ENCODE data around the gene SMIM45.

Gene SMIM45

GRCh38 chr22:41966607-41967240 is 14.8 kb downstream of the SMIM45 start:
- peak; percentile 47 for TF ChIP-seq CTCF (IDR thresholded peaks at IDR 0.05; ENCODE audit: insufficient read depth, low read depth, low read length, missing control alignments)
- no peak overlapping the region for H3K4me3 ChIP-seq (ENCODE audit: low read length)
- DNase-seq (ENCODE audit: low read depth) = peak; percentile 86

- peak; percentile 65 for DNase-seq (ENCODE audit: low read depth)
These were observed 16.7 kb downstream of the SMIM45 start for GRCh38 chr22:41968601-41969000.

GRCh38 chr22:41969110-41969646 is 17.2 kb downstream of the SMIM45 start, which contains the start of gene SEPTIN3:
SEPTIN3 (plus strand) TSS chr22:41969443; CDS start chr22:41971493, 2,050 bp downstream.
- DNase-seq (ENCODE audit: low read depth) = no peak
- TF ChIP-seq CTCF (IDR thresholded peaks at IDR 0.05; ENCODE audit: insufficient read depth, low read depth, low read length, missing control alignments) = no peak
- H3K4me3 ChIP-seq (ENCODE audit: low read length) = no peak within 1 kb of the TSS

More at GRCh38 chr22:41968601-41969000, 16.7 kb downstream of the SMIM45 start:
- H3K4me3 ChIP-seq (ENCODE audit: low read length) = no peak overlapping the region
- TF ChIP-seq CTCF (IDR thresholded peaks at IDR 0.05; ENCODE audit: insufficient read depth, low read depth, low read length, missing control alignments) = no peak

GRCh38 chr22:41970601-41971000 is 18.7 kb downstream of the SMIM45 start:
- no peak for TF ChIP-seq CTCF (IDR thresholded peaks at IDR 0.05; ENCODE audit: insufficient read depth, low read depth, low read length, missing control alignments)
- DNase-seq (ENCODE audit: low read depth) = no peak
- no peak overlapping the region for H3K4me3 ChIP-seq (ENCODE audit: low read length)

- DNase-seq (ENCODE audit: low read depth) = no peak
- H3K4me3 ChIP-seq (ENCODE audit: low read length) = no peak overlapping the region
These were observed 19.5 kb downstream of the SMIM45 start for GRCh38 chr22:41971431-41971830.

GRCh38 chr22:41974691-41975290 is 22.8 kb downstream of the SMIM45 start:
- peak; percentile 73 for DNase-seq (ENCODE audit: low read depth)
- H3K4me3 ChIP-seq (ENCODE audit: low read length) = no peak overlapping the region
- no peak for TF ChIP-seq CTCF (IDR thresholded peaks at IDR 0.05; ENCODE audit: insufficient read depth, low read depth, low read length, missing control alignments)

More at GRCh38 chr22:41971431-41971830, 19.5 kb downstream of the SMIM45 start:
- TF ChIP-seq CTCF (IDR thresholded peaks at IDR 0.05; ENCODE audit: insufficient read depth, low read depth, low read length, missing control alignments) = no peak

Measured in epithelial cell of esophagus (primary cell).